Brain microvascular endothelial cell (primary cell): ENCODE results near the gene MEIS3.

Source experiments
- DNase-seq: peaks from one replicate; pipeline ENCODE4 v3.0.0-alpha.2; 2020
- H3K27ac ChIP-seq: fragments of 250-450 bp; sonication (Bioruptor Pico); 2 replicates; pipeline ENCODE4 v1.5.1; 2020; ENCODE audit warnings: mild to moderate bottlenecking, moderate library complexity
- H3K27me3 ChIP-seq: fragments of 250-450 bp; sonication (Bioruptor Pico); replicated peaks from 2 replicates; pipeline ENCODE4 v1.5.1; 2020; ENCODE audit warnings: mild to moderate bottlenecking
- H3K36me3 ChIP-seq: fragments of 250-450 bp; sonication (Bioruptor Pico); replicated peaks from 2 replicates; pipeline ENCODE4 v1.5.1; 2020; ENCODE audit warnings: mild to moderate bottlenecking
- H3K4me3 ChIP-seq: 2 replicates; pipeline ENCODE4 v1.5.1; 2011; ENCODE audit warnings: low read depth, mild to moderate bottlenecking, control low read depth, low read length, moderate library complexity
- in situ Hi-C: cut with HindIII; loops from 2 replicates; pipeline ENCODE4 v1.10.0; 2017; ENCODE audit warnings: low sequenced_read_pairs, low pct_ligation_motif_present
- TF ChIP-seq, protein P1 (sequence below): IDR thresholded peaks from 2 replicates; pipeline ENCODE4 v1.5.1; 2011; ENCODE audit warnings: low read depth, mild to moderate bottlenecking, moderate library complexity, low read length, control low read depth, inconsistent platforms; ENCODE audit errors: missing control alignments

Gene MEIS3

DNA sequence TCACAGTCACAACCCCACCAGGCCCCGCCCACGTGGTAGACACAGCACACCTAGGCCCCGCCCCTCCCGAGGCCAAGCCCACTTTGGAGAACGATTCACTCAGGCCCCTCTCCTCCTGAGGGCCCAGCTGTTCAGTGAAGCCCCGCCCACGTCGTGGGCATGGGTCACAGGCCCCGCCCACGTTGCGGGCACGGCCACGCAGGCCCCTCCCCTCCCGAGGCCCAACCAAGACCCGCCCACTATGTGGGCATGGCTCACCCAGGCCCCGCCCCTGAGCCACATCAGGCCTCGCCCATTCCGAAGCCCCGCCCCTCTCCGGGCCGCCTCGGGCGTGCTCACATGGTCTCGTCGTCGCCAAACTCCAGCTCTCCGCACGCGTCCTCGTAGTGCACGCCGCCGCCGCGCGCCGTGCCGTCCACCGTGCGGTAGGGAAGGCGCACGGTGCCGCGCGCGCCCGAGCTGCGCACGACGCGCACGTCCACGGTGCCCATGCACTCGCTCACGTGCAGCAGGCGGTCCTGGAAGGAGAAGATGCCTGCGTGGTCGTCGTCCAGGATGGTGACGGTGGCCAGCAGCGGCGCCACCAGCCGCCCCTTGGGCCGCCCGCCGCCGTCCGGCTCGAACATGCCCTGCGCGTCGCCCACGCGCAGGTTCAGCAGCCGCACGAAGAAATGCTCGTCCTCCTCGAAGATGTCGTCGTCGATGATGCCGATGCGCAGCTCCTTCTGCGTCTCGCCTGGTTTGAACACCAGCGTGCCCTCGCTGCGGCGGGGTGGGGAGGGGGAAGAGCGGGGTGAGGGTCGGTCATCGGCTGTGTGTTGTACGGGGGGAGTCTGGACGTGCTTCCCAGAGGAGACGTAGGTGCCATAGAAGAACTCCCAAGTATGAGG lies 28.4 kb upstream of the MEIS3 start:
- H3K4me3 ChIP-seq: no peak overlapping the region
- in situ Hi-C loops: no loop called here

DNA sequence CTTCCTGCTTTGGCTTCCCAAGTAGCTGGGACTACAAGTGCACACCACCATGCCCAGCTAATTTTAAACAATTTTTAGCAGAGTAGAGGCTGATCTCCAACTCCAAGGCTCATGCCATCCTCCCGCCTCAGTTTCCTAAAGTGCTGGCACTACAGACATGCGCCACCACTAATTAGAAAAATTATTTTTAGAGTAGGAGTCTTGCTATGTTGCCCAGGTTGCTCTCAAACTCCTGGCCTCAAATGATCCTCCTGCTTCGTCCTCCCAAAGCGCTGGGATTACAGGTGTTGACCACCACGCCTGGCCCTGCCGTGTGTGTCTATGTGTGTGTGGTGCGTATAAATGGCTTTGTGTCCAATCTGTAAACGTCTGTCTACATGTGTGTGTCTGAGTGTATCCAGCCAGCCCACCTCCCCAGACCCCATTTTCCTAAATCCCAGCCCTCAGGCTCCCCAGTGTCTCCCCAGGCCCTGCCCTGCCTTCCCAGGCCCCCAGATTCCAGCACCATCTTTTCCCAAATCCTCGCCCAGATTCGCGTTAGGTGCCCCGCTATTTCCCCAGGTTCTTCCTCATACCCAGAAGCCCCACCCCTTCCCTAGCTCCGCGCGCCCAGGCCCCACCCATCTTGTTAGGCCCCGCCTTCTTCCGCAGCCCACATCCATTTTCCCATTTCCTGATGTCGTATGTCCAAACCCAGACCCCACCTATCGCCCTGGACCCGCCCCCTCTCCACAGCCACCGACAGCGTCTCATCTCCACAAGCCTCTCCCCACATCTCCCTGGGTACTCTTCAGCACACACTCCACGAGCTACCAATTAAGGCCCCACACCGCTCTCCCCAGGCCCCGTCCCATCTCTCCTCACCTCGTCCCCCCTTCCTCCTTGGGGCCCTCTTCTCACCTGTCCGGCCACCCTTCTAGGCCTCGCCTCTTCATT lies 27.5 kb upstream of the MEIS3 start:
- no peak for DNase-seq
- H3K27ac ChIP-seq: no peak overlapping the region
- in situ Hi-C loops: no loop called here
- peaks cover 48% of the 10 kb centered on the region for H3K27me3 ChIP-seq
- H3K36me3 ChIP-seq: no peaks in the 10 kb centered on the region
- H3K4me3 ChIP-seq: no peak overlapping the region
- TF ChIP-seq, protein P1, sequence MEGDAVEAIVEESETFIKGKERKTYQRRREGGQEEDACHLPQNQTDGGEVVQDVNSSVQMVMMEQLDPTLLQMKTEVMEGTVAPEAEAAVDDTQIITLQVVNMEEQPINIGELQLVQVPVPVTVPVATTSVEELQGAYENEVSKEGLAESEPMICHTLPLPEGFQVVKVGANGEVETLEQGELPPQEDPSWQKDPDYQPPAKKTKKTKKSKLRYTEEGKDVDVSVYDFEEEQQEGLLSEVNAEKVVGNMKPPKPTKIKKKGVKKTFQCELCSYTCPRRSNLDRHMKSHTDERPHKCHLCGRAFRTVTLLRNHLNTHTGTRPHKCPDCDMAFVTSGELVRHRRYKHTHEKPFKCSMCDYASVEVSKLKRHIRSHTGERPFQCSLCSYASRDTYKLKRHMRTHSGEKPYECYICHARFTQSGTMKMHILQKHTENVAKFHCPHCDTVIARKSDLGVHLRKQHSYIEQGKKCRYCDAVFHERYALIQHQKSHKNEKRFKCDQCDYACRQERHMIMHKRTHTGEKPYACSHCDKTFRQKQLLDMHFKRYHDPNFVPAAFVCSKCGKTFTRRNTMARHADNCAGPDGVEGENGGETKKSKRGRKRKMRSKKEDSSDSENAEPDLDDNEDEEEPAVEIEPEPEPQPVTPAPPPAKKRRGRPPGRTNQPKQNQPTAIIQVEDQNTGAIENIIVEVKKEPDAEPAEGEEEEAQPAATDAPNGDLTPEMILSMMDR: no peak

More for the DNA sequence above, 28.4 kb upstream of the MEIS3 start:
- H3K36me3 ChIP-seq: no peaks in the 10 kb centered on the region
- DNase-seq: peak; percentile 23
- H3K27ac ChIP-seq: no peak overlapping the region
- H3K27me3 ChIP-seq: peaks cover 53% of the 10 kb centered on the region
- TF ChIP-seq, protein P1: no peak

DNA sequence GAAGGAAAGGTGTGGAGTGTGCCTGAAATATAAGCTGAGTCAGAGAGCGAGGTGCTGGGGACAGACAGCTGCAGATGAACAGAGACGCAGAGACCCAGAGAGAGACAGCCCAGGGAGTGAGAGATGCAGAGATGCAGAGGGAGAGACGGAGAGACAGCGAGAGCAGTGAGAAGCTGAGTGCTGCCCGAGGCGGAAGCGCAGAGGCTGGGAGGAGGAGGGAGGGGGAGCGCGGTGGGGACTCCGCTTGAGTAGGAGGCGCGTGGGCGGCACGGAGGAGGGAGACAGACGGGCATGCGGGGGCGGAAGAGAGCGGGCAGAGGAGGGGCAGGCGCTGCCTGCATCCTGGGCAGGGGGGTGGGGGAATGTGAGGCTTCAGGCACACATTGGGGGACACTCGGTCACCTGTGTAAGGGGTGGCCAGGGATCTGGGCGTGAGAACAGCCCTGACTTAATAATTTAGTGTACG lies 26.6 kb upstream of the MEIS3 start:
- Histone ChIP-seq H3K27me3 (peaks cover 46% of the 10 kb centered on the region), H3K36me3 (no peaks in the 10 kb centered on the region), H3K4me3 (no peak overlapping the region), H3K27ac (no peak overlapping the region)
- TF ChIP-seq, protein P1: no peak
- in situ Hi-C loops: no loop called here
- no peak for DNase-seq

DNA sequence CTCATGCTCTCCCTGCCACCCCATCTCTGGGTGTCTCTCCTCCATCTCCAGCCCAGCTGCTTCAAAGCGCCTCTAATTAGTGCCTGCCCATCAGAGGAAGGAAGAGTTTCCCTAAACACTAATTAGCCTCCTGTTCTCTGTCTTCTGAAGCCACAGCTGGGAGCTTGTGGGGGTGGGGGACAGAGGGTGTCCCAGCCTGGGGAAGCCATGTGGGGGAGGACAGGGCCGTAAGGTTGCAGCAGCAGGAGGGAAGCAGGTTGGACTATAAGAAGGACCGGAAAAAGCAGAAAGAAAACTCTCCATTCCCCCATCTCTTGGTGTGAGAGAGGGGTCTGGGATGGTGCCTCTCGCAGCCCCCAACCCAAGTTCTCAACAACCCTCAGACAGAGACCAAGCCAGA lies 26.2 kb upstream of the MEIS3 start:
- TF ChIP-seq, protein P1: no peak
- in situ Hi-C loops: no loop called here
- Histone ChIP-seq H3K4me3 (no peak overlapping the region), H3K27me3 (peaks cover 46% of the 10 kb centered on the region), H3K27ac (no peak overlapping the region), H3K36me3 (no peaks in the 10 kb centered on the region)
- DNase-seq: no peak

DNA sequence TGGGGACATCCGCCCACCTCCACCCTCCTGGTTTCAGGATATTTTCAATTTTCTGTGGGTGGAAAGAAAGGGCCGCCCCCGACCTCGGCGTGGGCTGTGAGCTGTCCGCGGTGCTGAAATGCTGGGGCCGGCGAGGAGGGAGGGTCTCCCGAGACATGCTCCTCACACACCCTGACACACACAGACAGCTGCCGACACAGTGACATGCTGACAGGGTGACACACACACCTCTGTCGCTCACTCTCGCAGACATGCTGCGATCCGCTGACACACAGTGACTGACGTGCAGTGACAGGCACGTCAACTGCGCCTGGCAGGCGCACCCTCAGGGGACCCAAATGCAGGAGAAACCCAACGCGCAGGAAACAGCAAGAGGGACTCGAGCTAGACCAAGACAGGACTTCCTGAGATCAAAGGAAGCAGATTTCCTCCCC lies 25.1 kb upstream of the MEIS3 start:
- in situ Hi-C loops: no loop called here
- Histone ChIP-seq H3K36me3 (no peaks in the 10 kb centered on the region), H3K27ac (no peak overlapping the region), H3K4me3 (no peak overlapping the region), H3K27me3 (peaks cover 45% of the 10 kb centered on the region)
- TF ChIP-seq, protein P1: no peak
- no peak for DNase-seq
